NB4 (cell line): ENCODE measurements around the gene ATP5ME.

Source experiments
- CTCF ChIP-seq: IDR thresholded peaks from one replicate; pipeline ENCODE4 v1.5.1; 2012; ENCODE audit warnings: low read depth, low read length
- MAX ChIP-seq: IDR thresholded peaks from 2 replicates; pipeline ENCODE4 v1.6.1; 2011; ENCODE audit warnings: low read depth, low read length

- no peak for TF ChIP-seq CTCF
- no peak for TF ChIP-seq MAX
These were observed 25.3 kb downstream of the ATP5ME start for GRCh38 chr4:648579-649292.
